Mesenchymal stem cell (in vitro differentiated cells and primary cell): Measurements from ENCODE around the gene TNFAIP8. TPM values are rescaled to one million over a fixed set of nuclear protein-coding genes. Genes with fewer than 3 reads are reported as not detected.

ENCODE experiments used
- DNase-seq: peaks from one replicate; pipeline ENCODE4 v3.0.0-alpha.2; 2013
- H2AFZ ChIP-seq: one replicate; pipeline ENCODE4 v1.6.1; 2013; ENCODE audit warnings: low read depth, mild to moderate bottlenecking, control low read depth, inconsistent platforms, low read length, moderate library complexity
- H2AK5ac ChIP-seq: 2 replicates; pipeline ENCODE4 v1.6.1; 2013; ENCODE audit warnings: low read length, moderate library complexity, mild to moderate bottlenecking, inconsistent platforms; ENCODE audit not compliant: severe bottlenecking
- H2BK120ac ChIP-seq: one replicate; pipeline ENCODE4 v1.6.1; 2013; ENCODE audit warnings: low read depth, mild to moderate bottlenecking, inconsistent platforms, low read length, moderate library complexity
- H2BK12ac ChIP-seq, 2 experiments: one replicate each; pipeline ENCODE4 v1.6.1; 2013; ENCODE audit warnings: inconsistent platforms in 2 of 2, low read length in 2 of 2, mild to moderate bottlenecking in 2 of 2, moderate library complexity in 2 of 2, control low read depth in 1 of 2
- H2BK15ac ChIP-seq: one replicate; pipeline ENCODE4 v1.6.1; 2013; ENCODE audit warnings: mild to moderate bottlenecking, low read depth, inconsistent platforms; ENCODE audit not compliant: poor library complexity, severe bottlenecking
- H2BK5ac ChIP-seq: 2 replicates; pipeline ENCODE4 v1.6.1; 2013; ENCODE audit warnings: low read depth, mild to moderate bottlenecking, low read length, control low read depth, inconsistent platforms; ENCODE audit not compliant: poor library complexity, severe bottlenecking
- H3K14ac ChIP-seq, 2 experiments: one replicate each; pipeline ENCODE4 v1.6.1; 2013; ENCODE audit warnings: inconsistent platforms in 2 of 2, low read length in 2 of 2, control low read depth in 1 of 2, mild to moderate bottlenecking in 1 of 2, moderate library complexity in 1 of 2
- H3K18ac ChIP-seq, 2 experiments: one replicate each; pipeline ENCODE4 v1.6.1; 2013; ENCODE audit warnings: inconsistent platforms in 2 of 2, low read length in 2 of 2, control low read depth in 1 of 2, low read depth in 1 of 2, mild to moderate bottlenecking in 1 of 2
- H3K23ac ChIP-seq, 2 experiments: one replicate each; pipeline ENCODE4 v1.6.1; 2013; ENCODE audit warnings: inconsistent platforms in 2 of 2, low read length in 2 of 2, mild to moderate bottlenecking in 2 of 2, moderate library complexity in 2 of 2, control low read depth in 1 of 2
- H3K27ac ChIP-seq: 2 replicates; pipeline ENCODE4 v1.5.1; 2013; ENCODE audit warnings: mild to moderate bottlenecking, moderate library complexity, low read length, control low read depth, inconsistent platforms; ENCODE audit not compliant: poor library complexity, severe bottlenecking
- H3K27me3 ChIP-seq, 2 experiments: 2 replicates each; pipeline versions ENCODE4 v1.6.1 to v1.7.0; 2013; ENCODE audit warnings: low read length in 2 of 2, mild to moderate bottlenecking in 2 of 2, moderate library complexity in 2 of 2, control low read depth in 1 of 2, inconsistent platforms in 1 of 2; ENCODE audit not compliant: control insufficient read depth in 1 of 2, insufficient read depth in 1 of 2
- H3K36me3 ChIP-seq, 2 experiments: 2 replicates each; pipeline versions ENCODE4 v1.6.1 to v1.7.0; 2013; ENCODE audit warnings: low read length in 2 of 2, control low read depth in 1 of 2, inconsistent platforms in 1 of 2, low read depth in 1 of 2, mild to moderate bottlenecking in 1 of 2; ENCODE audit not compliant: insufficient read depth in 2 of 2, control insufficient read depth in 1 of 2
- H3K4ac ChIP-seq, 2 experiments: one replicate each; pipeline ENCODE4 v1.6.1; 2013; ENCODE audit warnings: inconsistent platforms in 2 of 2, low read length in 2 of 2, mild to moderate bottlenecking in 2 of 2, moderate library complexity in 2 of 2, control low read depth in 1 of 2, low read depth in 1 of 2
- H3K4me1 ChIP-seq: 2 replicates; pipeline ENCODE4 v1.6.1; 2013; ENCODE audit warnings: low read depth, low read length, control low read depth; ENCODE audit not compliant: control insufficient read depth, insufficient read depth
- H3K4me2 ChIP-seq: 2 replicates; pipeline ENCODE4 v1.6.1; 2013; ENCODE audit warnings: low read length, mild to moderate bottlenecking, inconsistent platforms; ENCODE audit not compliant: poor library complexity, severe bottlenecking
- H3K4me3 ChIP-seq, 2 experiments: 2 replicates each; pipeline versions ENCODE4 v1.5.1 to v1.7.0; 2013; ENCODE audit warnings: low read length in 2 of 2, mild to moderate bottlenecking in 2 of 2, control low read depth in 1 of 2, low read depth in 1 of 2; ENCODE audit not compliant: insufficient read depth in 1 of 2
- H3K79me1 ChIP-seq: replicated peaks from 2 replicates; pipeline ENCODE4 v1.6.1; 2013; ENCODE audit warnings: mild to moderate bottlenecking, control low read depth, low read length, inconsistent platforms; ENCODE audit not compliant: poor library complexity, severe bottlenecking
- H3K9ac ChIP-seq: 2 replicates; pipeline ENCODE4 v1.7.0; 2013; ENCODE audit warnings: mild to moderate bottlenecking, low read length, moderate library complexity
- H3K9me3 ChIP-seq: 2 replicates; pipeline ENCODE4 v1.7.0; 2013; ENCODE audit warnings: mild to moderate bottlenecking, low read length; ENCODE audit not compliant: control insufficient read depth
- H4K8ac ChIP-seq: one replicate; pipeline ENCODE4 v1.6.1; 2013; ENCODE audit warnings: inconsistent platforms, mild to moderate bottlenecking, low read length, moderate library complexity
- H4K91ac ChIP-seq: one replicate; pipeline ENCODE4 v1.6.1; 2013; ENCODE audit warnings: mild to moderate bottlenecking, low read length, inconsistent platforms
- WGBS: methylation state at CpG from one replicate; pipeline ENCODE4 v1.1.7; 2013; ENCODE audit warnings: mixed read lengths; 5-methylcytosine and 5-hydroxymethylcytosine counted together
- polyA plus RNA-seq, 2 experiments: library from polyadenylated mRNA; stranded (reverse); fragments of 200-250 nt; gene quantifications; one replicate each; pipeline ENCODE4 v1.2.3, GENCODE V29; 2013

Gene TNFAIP8
- polyA plus RNA-seq (2013, experiment 1 of 2) = 14.4 TPM
- 15.0 TPM for polyA plus RNA-seq (2013, experiment 2 of 2)

- peak within 1 kb of the TSS; percentile 89 for H3K27ac ChIP-seq
- H3K18ac ChIP-seq = peak within 1 kb of the TSS; percentile 19 to 82
- H3K14ac ChIP-seq = peak within 1 kb of the TSS in 1 of 2 experiments; percentile 39
- H2BK15ac ChIP-seq = peak within 1 kb of the TSS; percentile 76
- no peak within 1 kb of the TSS for H4K91ac ChIP-seq
- no peaks in the 10 kb centered on the region for H3K36me3 ChIP-seq
- 2% methylated on average over 47 of the region's 60 CpGs for WGBS
- peak within 1 kb of the TSS in 1 of 2 experiments; percentile 80 for H3K4ac ChIP-seq
- H3K27me3 ChIP-seq = no peaks in the 10 kb centered on the region
- H2AK5ac ChIP-seq = peak within 1 kb of the TSS; percentile 15
- peak within 1 kb of the TSS; percentile 64 for H2BK120ac ChIP-seq
- DNase-seq = peak; percentile 75
- H3K4me2 ChIP-seq = peak within 1 kb of the TSS; percentile 82
- H3K9me3 ChIP-seq = no peaks in the 10 kb centered on the region
- H3K9ac ChIP-seq = peak within 1 kb of the TSS; percentile 91
- peak within 1 kb of the TSS in 1 of 2 experiments; percentile 74 for H2BK12ac ChIP-seq
- no peak within 1 kb of the TSS for H3K23ac ChIP-seq
- H2BK5ac ChIP-seq = peak within 1 kb of the TSS; percentile 92
- H3K4me1 ChIP-seq = peaks cover 11% of the 10 kb centered on the region
- peaks cover 13% of the 10 kb centered on the region for H3K79me1 ChIP-seq
- H4K8ac ChIP-seq = no peak within 1 kb of the TSS
- H2AFZ ChIP-seq = peak within 1 kb of the TSS; percentile 78
- H3K4me3 ChIP-seq = peak within 1 kb of the TSS; percentile 65 to 90
Observed at GRCh38 chr5:119355685-119356611, at the start of gene TNFAIP8. Gene TNFAIP8 (plus strand): TSS chr5:119356019. CDS start chr5:119356091, 72 bp downstream.

GRCh38 chr5:119307170-119307569, 48.6 kb upstream of the TNFAIP8 start:
- peaks cover 14% of the 10 kb centered on the region for H3K4me1 ChIP-seq
- H3K9me3 ChIP-seq = no peaks in the 10 kb centered on the region
- H2AK5ac ChIP-seq = no peak overlapping the region
- no peak overlapping the region for H3K4ac ChIP-seq
- no peak overlapping the region for H2BK120ac ChIP-seq
- no peak overlapping the region for H2BK12ac ChIP-seq
- no CpG with 5 or more reads among the region's 3 CpGs for WGBS
- no peak overlapping the region for H3K27ac ChIP-seq
- H3K79me1 ChIP-seq = peaks cover 23% of the 10 kb centered on the region
- H3K4me3 ChIP-seq = no peak overlapping the region
- DNase-seq = no peak
- H4K8ac ChIP-seq = no peak overlapping the region
- H2AFZ ChIP-seq = no peak overlapping the region
- H2BK5ac ChIP-seq = no peak overlapping the region
- no peak overlapping the region for H3K4me2 ChIP-seq
- H4K91ac ChIP-seq = no peak overlapping the region
- no peak overlapping the region for H2BK15ac ChIP-seq
- H3K27me3 ChIP-seq = no peaks in the 10 kb centered on the region
- no peak overlapping the region for H3K23ac ChIP-seq
- H3K14ac ChIP-seq = no peak overlapping the region
- H3K9ac ChIP-seq = no peak overlapping the region
- H3K36me3 ChIP-seq = peaks cover 0 to 2% of the 10 kb centered on the region in 2 experiments
- H3K18ac ChIP-seq = no peak overlapping the region

GRCh38 chr5:119309326-119309725, 46.5 kb upstream of the TNFAIP8 start:
- H2BK12ac ChIP-seq = peak overlapping the region; percentile 71 to 75
- no peak overlapping the region for H2BK5ac ChIP-seq
- peak overlapping the region; percentile 53 for H4K8ac ChIP-seq
- H3K14ac ChIP-seq = no peak overlapping the region
- no peak overlapping the region for H3K9ac ChIP-seq
- WGBS = no CpG with 5 or more reads among the region's 4 CpGs
- no peaks in the 10 kb centered on the region for H3K9me3 ChIP-seq
- peak overlapping the region in 1 of 2 experiments; percentile 40 for H3K18ac ChIP-seq
- no peak overlapping the region for H2BK15ac ChIP-seq
- no peak overlapping the region for H3K23ac ChIP-seq
- peaks cover 13% of the 10 kb centered on the region for H3K4me1 ChIP-seq
- no peaks in the 10 kb centered on the region for H3K27me3 ChIP-seq
- no peak overlapping the region for H3K27ac ChIP-seq
- H2BK120ac ChIP-seq = no peak overlapping the region
- DNase-seq = no peak
- H2AK5ac ChIP-seq = peak overlapping the region; percentile 85
- H4K91ac ChIP-seq = no peak overlapping the region
- H3K4ac ChIP-seq = peak overlapping the region; percentile 17 to 86
- peaks cover 27% of the 10 kb centered on the region for H3K79me1 ChIP-seq
- H3K4me2 ChIP-seq = no peak overlapping the region
- peaks cover 0 to 2% of the 10 kb centered on the region in 2 experiments for H3K36me3 ChIP-seq
- no peak overlapping the region for H3K4me3 ChIP-seq
- H2AFZ ChIP-seq = no peak overlapping the region

- H3K27me3 ChIP-seq = no peaks in the 10 kb centered on the region
- H3K9ac ChIP-seq = no peak overlapping the region
- H3K4me1 ChIP-seq = peaks cover 14% of the 10 kb centered on the region
- H2BK15ac ChIP-seq = no peak overlapping the region
- no peak overlapping the region for H2AFZ ChIP-seq
- peaks cover 36% of the 10 kb centered on the region for H3K79me1 ChIP-seq
- H4K8ac ChIP-seq = no peak overlapping the region
- H3K4ac ChIP-seq = no peak overlapping the region
- no peak overlapping the region for H4K91ac ChIP-seq
- no peaks in the 10 kb centered on the region for H3K36me3 ChIP-seq
- no peak overlapping the region for H2BK120ac ChIP-seq
- WGBS = 83% methylated on average over 1 of the region's 2 CpGs
- H2AK5ac ChIP-seq = no peak overlapping the region
- H2BK5ac ChIP-seq = no peak overlapping the region
- no peaks in the 10 kb centered on the region for H3K9me3 ChIP-seq
- H3K4me2 ChIP-seq = no peak overlapping the region
- no peak overlapping the region for H3K14ac ChIP-seq
- H2BK12ac ChIP-seq = no peak overlapping the region
- no peak overlapping the region for H3K18ac ChIP-seq
- H3K27ac ChIP-seq = no peak overlapping the region
- DNase-seq = no peak
- no peak overlapping the region for H3K23ac ChIP-seq
- H3K4me3 ChIP-seq = no peak overlapping the region
Observed at GRCh38 chr5:119311688-119312087, 44.1 kb upstream of the TNFAIP8 start.
